WTC11 (cell line): ENCODE results near the gene ANAPC13.

Experiments
- ZNF138 ChIP-seq: sonication (generic); formaldehyde crosslinking; conservative IDR thresholded peaks from 2 replicates; pipeline ENCODE4 v1.8.1; 2022; ENCODE audit warnings: mild to moderate bottlenecking, moderate library complexity, missing genetic modification reagents
- ZNF317 ChIP-seq: sonication (generic); formaldehyde crosslinking; IDR thresholded peaks from 2 replicates; pipeline ENCODE4 v1.8.1; 2023; ENCODE audit warnings: low read depth, mild to moderate bottlenecking, moderate library complexity, missing genetic modification reagents, borderline replicate concordance
- TF ChIP-seq, protein P1 (sequence below): fragments of 200-600 bp; IDR thresholded peaks from 2 replicates; pipeline ENCODE4 v1.8.0; 2022; ENCODE audit warnings: antibody characterized with exemption

DNA sequence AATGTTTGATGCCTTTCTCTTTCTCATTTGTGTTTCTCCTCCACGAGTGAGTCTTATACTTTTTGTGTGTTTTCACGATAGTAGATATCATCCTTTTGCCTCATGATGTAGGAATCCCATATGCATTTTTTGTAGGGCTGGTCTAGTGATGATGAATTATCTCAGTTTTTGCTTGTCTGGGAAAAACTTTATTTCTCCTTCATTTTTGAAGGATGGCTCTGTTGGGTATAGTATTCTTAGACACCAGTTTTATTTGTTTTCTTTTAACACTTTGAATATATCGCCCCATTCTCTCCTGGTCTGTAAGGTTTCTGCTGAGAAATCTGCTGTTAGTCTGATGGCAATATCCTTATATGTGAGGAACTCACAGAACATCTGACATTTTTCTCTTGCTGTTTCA is 18.3 kb upstream of the ANAPC13 start:
- no peak for TF ChIP-seq ZNF317 (CRISPR knock-in tag)
- TF ChIP-seq ZNF138 = no peak
- TF ChIP-seq, protein P1, sequence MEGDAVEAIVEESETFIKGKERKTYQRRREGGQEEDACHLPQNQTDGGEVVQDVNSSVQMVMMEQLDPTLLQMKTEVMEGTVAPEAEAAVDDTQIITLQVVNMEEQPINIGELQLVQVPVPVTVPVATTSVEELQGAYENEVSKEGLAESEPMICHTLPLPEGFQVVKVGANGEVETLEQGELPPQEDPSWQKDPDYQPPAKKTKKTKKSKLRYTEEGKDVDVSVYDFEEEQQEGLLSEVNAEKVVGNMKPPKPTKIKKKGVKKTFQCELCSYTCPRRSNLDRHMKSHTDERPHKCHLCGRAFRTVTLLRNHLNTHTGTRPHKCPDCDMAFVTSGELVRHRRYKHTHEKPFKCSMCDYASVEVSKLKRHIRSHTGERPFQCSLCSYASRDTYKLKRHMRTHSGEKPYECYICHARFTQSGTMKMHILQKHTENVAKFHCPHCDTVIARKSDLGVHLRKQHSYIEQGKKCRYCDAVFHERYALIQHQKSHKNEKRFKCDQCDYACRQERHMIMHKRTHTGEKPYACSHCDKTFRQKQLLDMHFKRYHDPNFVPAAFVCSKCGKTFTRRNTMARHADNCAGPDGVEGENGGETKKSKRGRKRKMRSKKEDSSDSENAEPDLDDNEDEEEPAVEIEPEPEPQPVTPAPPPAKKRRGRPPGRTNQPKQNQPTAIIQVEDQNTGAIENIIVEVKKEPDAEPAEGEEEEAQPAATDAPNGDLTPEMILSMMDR = no peak
